ENCODE results near the gene GAMT. TPM values are rescaled to one million over a fixed set of nuclear protein-coding genes. Genes with fewer than 3 reads are reported as not detected.
"Not testable (repeated sequence)": the region's sequence is repeated elsewhere in the genome, so short reads cannot be mapped to it uniquely, and the experiment has no call there.

GAMT gene
- total RNA-seq, 5 donors from 2014 or later (not counting 1 experiment from before 2014, with no cell fraction given) = 11.8 to 18.1 (median 13.7) TPM

GRCh38 chr19:1420590-1420989 lies 19.2 kb upstream of the GAMT start:
- ATAC-seq (replicated peaks in 1 of 4) (no peak), DNase-seq (no peak)
- Mint-ChIP-seq H3K27ac (no peak overlapping the region), H3K4me3 (no peak overlapping the region), H3K36me3 (peaks cover 41% of the 10 kb centered on the region), H3K27me3 (no peaks in the 10 kb centered on the region), H3K4me1 (peaks cover 25 to 27% (median 26%) of the 10 kb centered on the region in 3 donors), H3K9me3 (no peaks in the 10 kb centered on the region)
- no peak overlapping the region for H3K27ac ChIP-seq (ENCODE audit: low read length)
- WGBS (ENCODE audit: insufficient coverage) = 89% methylated on average over 14 of the region's 15 CpGs
- CTCF ChIA-PET = interaction anchor here in 1 of 2 donors (0.7 kb wide), 1 partner anchor 65 kb away, joined by 3 read pairs; no protein-coding TSS in a partner anchor
- no peak overlapping the region for H3K4me3 ChIP-seq (ENCODE audit: control insufficient read depth in 1 of 2, extremely low read depth in 1 of 2, low read length in 1 of 2)
- H3K36me3 ChIP-seq (ENCODE audit: control insufficient read depth in 2 of 2, extremely low read depth in 1 of 2, insufficient read depth in 1 of 2, low read length in 1 of 2) = peaks cover 56 to 81% of the 10 kb centered on the region in 2 donors
- no peaks in the 10 kb centered on the region for H3K27me3 ChIP-seq (replicated peaks in 1 of 2; ENCODE audit: control insufficient read depth in 2 of 2, extremely low read depth in 1 of 2, insufficient read depth in 2 of 2, low read length in 1 of 2)
- POLR2A ChIA-PET = interaction anchor here in 1 of 2 donors (0.9 kb wide), 1 partner anchor 34 kb away, joined by 5 read pairs; no protein-coding TSS in a partner anchor
- no peaks in the 10 kb centered on the region for H3K9me3 ChIP-seq
- peaks cover 0 to 25% of the 10 kb centered on the region in 2 experiments for H3K4me1 ChIP-seq (ENCODE audit: control insufficient read depth in 1 of 2, extremely low read depth in 1 of 2, insufficient read depth in 2 of 2, low read length in 2 of 2)

GRCh38 chr19:1420085-1420484 lies 18.7 kb upstream of the GAMT start:
- DNase-seq; H3K9me3 ChIP-seq; ATAC-seq (replicated peaks in 1 of 4); H3K27ac Mint-ChIP-seq; H3K27ac ChIP-seq (ENCODE audit: low read length); H3K27me3 ChIP-seq (replicated peaks in 1 of 2; ENCODE audit: control insufficient read depth in 2 of 2, extremely low read depth in 1 of 2, insufficient read depth in 2 of 2, low read length in 1 of 2); H3K27me3 Mint-ChIP-seq; H3K4me3 Mint-ChIP-seq; H3K4me3 ChIP-seq (ENCODE audit: control insufficient read depth in 1 of 2, extremely low read depth in 1 of 2, low read length in 1 of 2); H3K9me3 Mint-ChIP-seq: not testable (repeated sequence)
- no CpG with 5 or more reads among the region's 43 CpGs for WGBS (ENCODE audit: insufficient coverage)
- ChIA-PET POLR2A (interaction anchor here in 1 of 2 donors (0.9 kb wide), 1 partner anchor 34 kb away, joined by 5 read pairs; no protein-coding TSS in a partner anchor), CTCF (interaction anchor here in 1 of 2 donors (0.7 kb wide), 1 partner anchor 65 kb away, joined by 3 read pairs; no protein-coding TSS in a partner anchor)
- Mint-ChIP-seq H3K4me1 (peaks cover 29 to 32% (median 31%) of the 10 kb centered on the region in 3 donors), H3K36me3 (peaks cover 40% of the 10 kb centered on the region)
- Histone ChIP-seq H3K36me3 (ENCODE audit: control insufficient read depth in 2 of 2, extremely low read depth in 1 of 2, insufficient read depth in 1 of 2, low read length in 1 of 2) (peaks cover 56 to 76% of the 10 kb centered on the region in 2 donors), H3K4me1 (ENCODE audit: control insufficient read depth in 1 of 2, extremely low read depth in 1 of 2, insufficient read depth in 2 of 2, low read length in 2 of 2) (peaks cover 0 to 30% of the 10 kb centered on the region in 2 experiments)

GRCh38 chr19:1418951-1419738 lies 17.8 kb upstream of the GAMT start:
- Mint-ChIP-seq H3K9me3 (no peaks in the 10 kb centered on the region), H3K27ac (no peak overlapping the region), H3K27me3 (no peaks in the 10 kb centered on the region), H3K4me1 (peaks cover 35 to 36% (median 36%) of the 10 kb centered on the region in 3 donors), H3K4me3 (no peak overlapping the region), H3K36me3 (peaks cover 37% of the 10 kb centered on the region)
- Histone ChIP-seq H3K27ac (ENCODE audit: low read length) (no peak overlapping the region), H3K4me1 (ENCODE audit: control insufficient read depth in 1 of 2, extremely low read depth in 1 of 2, insufficient read depth in 2 of 2, low read length in 2 of 2) (peaks cover 0 to 40% of the 10 kb centered on the region in 2 experiments), H3K9me3 (no peaks in the 10 kb centered on the region), H3K36me3 (ENCODE audit: control insufficient read depth in 2 of 2, extremely low read depth in 1 of 2, insufficient read depth in 1 of 2, low read length in 1 of 2) (peaks cover 49 to 69% of the 10 kb centered on the region in 2 donors), H3K4me3 (ENCODE audit: control insufficient read depth in 1 of 2, extremely low read depth in 1 of 2, low read length in 1 of 2) (no peak overlapping the region), H3K27me3 (replicated peaks in 1 of 2; ENCODE audit: control insufficient read depth in 2 of 2, extremely low read depth in 1 of 2, insufficient read depth in 2 of 2, low read length in 1 of 2) (no peaks in the 10 kb centered on the region)
- peak in 1 of 4 experiments; percentile 20 for ATAC-seq (replicated peaks in 1 of 4)
- ChIA-PET POLR2A (no interaction called here), CTCF (no interaction called here)
- DNase-seq = no peak
- WGBS (ENCODE audit: insufficient coverage) = 96% methylated on average over 13 of the region's 21 CpGs

- Mint-ChIP-seq H3K27ac (no peak overlapping the region), H3K4me1 (peaks cover 34 to 43% (median 43%) of the 10 kb centered on the region in 3 donors)
Measured at GRCh38 chr19:1418496-1418775, 17.1 kb upstream of the GAMT start.

GRCh38 chr19:1417681-1418495 lies 16.5 kb upstream of the GAMT start:
- WGBS (ENCODE audit: insufficient coverage) = 86% methylated on average over 10 of the region's 30 CpGs
- H3K9me3 ChIP-seq = no peaks in the 10 kb centered on the region
- H3K27ac ChIP-seq (ENCODE audit: low read length) = no peak overlapping the region
- H3K36me3 Mint-ChIP-seq = peaks cover 27% of the 10 kb centered on the region
- ChIA-PET CTCF (no interaction called here), POLR2A (no interaction called here)
- H3K4me3 ChIP-seq (ENCODE audit: control insufficient read depth in 1 of 2, extremely low read depth in 1 of 2, low read length in 1 of 2) = no peak overlapping the region
- no peak for DNase-seq
- peaks cover 43 to 67% of the 10 kb centered on the region in 2 donors for H3K36me3 ChIP-seq (ENCODE audit: control insufficient read depth in 2 of 2, extremely low read depth in 1 of 2, insufficient read depth in 1 of 2, low read length in 1 of 2)
- peaks cover 0 to 51% of the 10 kb centered on the region in 2 experiments for H3K4me1 ChIP-seq (ENCODE audit: control insufficient read depth in 1 of 2, extremely low read depth in 1 of 2, insufficient read depth in 2 of 2, low read length in 2 of 2)
- peak overlapping the region in 1 of 3 donors; percentile 27 for H3K4me3 Mint-ChIP-seq
- peaks cover 36 to 49% (median 49%) of the 10 kb centered on the region in 3 donors for H3K4me1 Mint-ChIP-seq
- H3K27me3 ChIP-seq (replicated peaks in 1 of 2; ENCODE audit: control insufficient read depth in 2 of 2, extremely low read depth in 1 of 2, insufficient read depth in 2 of 2, low read length in 1 of 2) = no peaks in the 10 kb centered on the region
- no peaks in the 10 kb centered on the region for H3K27me3 Mint-ChIP-seq
- ATAC-seq (replicated peaks in 1 of 4) = no peak
- H3K27ac Mint-ChIP-seq = no peak overlapping the region
- no peaks in the 10 kb centered on the region for H3K9me3 Mint-ChIP-seq

More at GRCh38 chr19:1418496-1418775, 17.1 kb upstream of the GAMT start:
- Mint-ChIP-seq H3K36me3 (peaks cover 32% of the 10 kb centered on the region), H3K9me3 (no peaks in the 10 kb centered on the region), H3K27me3 (no peaks in the 10 kb centered on the region), H3K4me3 (no peak overlapping the region)
- ChIA-PET POLR2A (no interaction called here), CTCF (no interaction called here)
- Histone ChIP-seq H3K4me3 (ENCODE audit: control insufficient read depth in 1 of 2, extremely low read depth in 1 of 2, low read length in 1 of 2) (no peak overlapping the region), H3K36me3 (ENCODE audit: control insufficient read depth in 2 of 2, extremely low read depth in 1 of 2, insufficient read depth in 1 of 2, low read length in 1 of 2) (peaks cover 45 to 67% of the 10 kb centered on the region in 2 donors), H3K4me1 (ENCODE audit: control insufficient read depth in 1 of 2, extremely low read depth in 1 of 2, insufficient read depth in 2 of 2, low read length in 2 of 2) (peaks cover 0 to 46% of the 10 kb centered on the region in 2 experiments), H3K27me3 (replicated peaks in 1 of 2; ENCODE audit: control insufficient read depth in 2 of 2, extremely low read depth in 1 of 2, insufficient read depth in 2 of 2, low read length in 1 of 2) (no peaks in the 10 kb centered on the region), H3K9me3 (no peaks in the 10 kb centered on the region), H3K27ac (ENCODE audit: low read length) (no peak overlapping the region)
- WGBS (ENCODE audit: insufficient coverage) = 98% methylated on average over 5 of the region's 13 CpGs
- ATAC-seq (replicated peaks in 1 of 4) (no peak), DNase-seq (no peak)

- H3K4me1 Mint-ChIP-seq = peaks cover 37 to 55% (median 53%) of the 10 kb centered on the region in 3 donors
- H3K36me3 Mint-ChIP-seq = peaks cover 21% of the 10 kb centered on the region
- no peak for ATAC-seq (replicated peaks in 1 of 4)
- H3K27me3 ChIP-seq (replicated peaks in 1 of 2; ENCODE audit: control insufficient read depth in 2 of 2, extremely low read depth in 1 of 2, insufficient read depth in 2 of 2, low read length in 1 of 2) = no peaks in the 10 kb centered on the region
- 91% methylated on average over 21 of the region's 21 CpGs for WGBS (ENCODE audit: insufficient coverage)
- DNase-seq = no peak
- no peaks in the 10 kb centered on the region for H3K9me3 ChIP-seq
- no peaks in the 10 kb centered on the region for H3K27me3 Mint-ChIP-seq
- CTCF ChIA-PET = no interaction called here
- H3K4me3 ChIP-seq (ENCODE audit: control insufficient read depth in 1 of 2, extremely low read depth in 1 of 2, low read length in 1 of 2) = no peak overlapping the region
- POLR2A ChIA-PET = no interaction called here
- H3K4me3 Mint-ChIP-seq = peak overlapping the region in 1 of 3 donors; percentile 27
- peaks cover 0 to 58% of the 10 kb centered on the region in 2 experiments for H3K4me1 ChIP-seq (ENCODE audit: control insufficient read depth in 1 of 2, extremely low read depth in 1 of 2, insufficient read depth in 2 of 2, low read length in 2 of 2)
- no peak overlapping the region for H3K27ac Mint-ChIP-seq
- H3K36me3 ChIP-seq (ENCODE audit: control insufficient read depth in 2 of 2, extremely low read depth in 1 of 2, insufficient read depth in 1 of 2, low read length in 1 of 2) = peaks cover 44 to 64% of the 10 kb centered on the region in 2 donors
- H3K27ac ChIP-seq (ENCODE audit: low read length) = no peak overlapping the region
- H3K9me3 Mint-ChIP-seq = no peaks in the 10 kb centered on the region
Measured at GRCh38 chr19:1417145-1417544, 15.8 kb upstream of the GAMT start.
